ENCODE results near the gene FHIT. TPM values are rescaled to one million over a fixed set of nuclear protein-coding genes. Genes with fewer than 3 reads are reported as not detected.
A peak's percentile ranks its signal among the peaks of the same experiment; 100 is the strongest.

FHIT gene
- total and polyA plus RNA-seq, 8 donors: 1.8 to 10.6 (median 7.1) TPM

GRCh38 chr3:60523536-60523935 is 727.7 kb downstream of the FHIT start:
- intact Hi-C loops (cut with DNase I; ENCODE audit: low total_unique reads): no loop called here
- Histone ChIP-seq H3K27ac (no peak overlapping the region), H3K36me3 (no peaks in the 10 kb centered on the region), H3K27me3 (no peaks in the 10 kb centered on the region), H3K9me3 (no peaks in the 10 kb centered on the region), H3K4me3 (no peak overlapping the region), H3K4me1 (no peaks in the 10 kb centered on the region)
- no peak for DNase-seq
- 68 to 82% (median 70%) methylated on average over 2 of the region's 2 CpGs for WGBS, 5 donors
- no peak for TF ChIP-seq POLR2A (IDR thresholded peaks at IDR 0.05)

- no peaks in the 10 kb centered on the region for H3K4me1 ChIP-seq
- TF ChIP-seq EP300 (IDR thresholded peaks at IDR 0.05): no peak
- TF ChIP-seq POLR2A (IDR thresholded peaks at IDR 0.05): no peak
- no peak for TF ChIP-seq CTCF (IDR thresholded peaks at IDR 0.05)
- TF ChIP-seq POLR2AphosphoS5 (IDR thresholded peaks at IDR 0.05): no peak
- intact Hi-C loops (cut with DNase I; ENCODE audit: low total_unique reads): no loop called here
- H3K36me3 ChIP-seq: no peaks in the 10 kb centered on the region
- WGBS, 5 donors: 93 to 97% (median 96%) methylated on average over 3 of the region's 3 CpGs
- H3K27me3 ChIP-seq: no peaks in the 10 kb centered on the region
- no peak for DNase-seq
- no peak overlapping the region for H3K4me3 ChIP-seq
- H3K27ac ChIP-seq: no peak overlapping the region
- peaks cover 0 to 8% (median 2%) of the 10 kb centered on the region in 4 donors for H3K9me3 ChIP-seq
These were observed 734.1 kb downstream of the FHIT start for GRCh38 chr3:60517134-60517533.

GRCh38 chr3:60514866-60515265 is 736.4 kb downstream of the FHIT start:
- peak in 1 of 2 donors; percentile 17 for DNase-seq
- TF ChIP-seq CTCF (IDR thresholded peaks at IDR 0.05) (no peak), POLR2A (IDR thresholded peaks at IDR 0.05) (no peak), POLR2AphosphoS5 (IDR thresholded peaks at IDR 0.05) (no peak), EP300 (IDR thresholded peaks at IDR 0.05) (no peak)
- Histone ChIP-seq H3K36me3 (no peaks in the 10 kb centered on the region), H3K9me3 (peaks cover 0 to 13% (median 2%) of the 10 kb centered on the region in 4 donors), H3K4me3 (no peak overlapping the region), H3K27ac (no peak overlapping the region), H3K27me3 (no peaks in the 10 kb centered on the region), H3K4me1 (no peaks in the 10 kb centered on the region)
- 63 to 82% (median 73%) methylated on average over 8 of the region's 8 CpGs for WGBS, 5 donors
- intact Hi-C loops (cut with DNase I; ENCODE audit: low total_unique reads): no loop called here

GRCh38 chr3:60514085-60514649 is 737.1 kb downstream of the FHIT start:
- Histone ChIP-seq H3K27ac (no peak overlapping the region), H3K4me3 (no peak overlapping the region), H3K4me1 (no peaks in the 10 kb centered on the region), H3K9me3 (peaks cover 0 to 13% (median 2%) of the 10 kb centered on the region in 4 donors), H3K27me3 (no peaks in the 10 kb centered on the region), H3K36me3 (no peaks in the 10 kb centered on the region)
- no peak for DNase-seq
- intact Hi-C loops (cut with DNase I; ENCODE audit: low total_unique reads): no loop called here
- TF ChIP-seq POLR2A (IDR thresholded peaks at IDR 0.05) (no peak), CTCF (IDR thresholded peaks at IDR 0.05) (no peak), EP300 (IDR thresholded peaks at IDR 0.05) (no peak), POLR2AphosphoS5 (IDR thresholded peaks at IDR 0.05) (no peak)
- WGBS, 5 donors: 82 to 88% (median 86%) methylated on average over 9 of the region's 9 CpGs

- H3K27me3 ChIP-seq: no peaks in the 10 kb centered on the region
- H3K9me3 ChIP-seq: peaks cover 0 to 13% (median 2%) of the 10 kb centered on the region in 4 donors
- intact Hi-C loops (cut with DNase I; ENCODE audit: low total_unique reads): no loop called here
- H3K4me1 ChIP-seq: no peaks in the 10 kb centered on the region
- H3K4me3 ChIP-seq: no peak overlapping the region
- TF ChIP-seq CTCF (IDR thresholded peaks at IDR 0.05) (no peak), EP300 (IDR thresholded peaks at IDR 0.05) (no peak), POLR2A (IDR thresholded peaks at IDR 0.05) (no peak), POLR2AphosphoS5 (IDR thresholded peaks at IDR 0.05) (no peak)
- H3K27ac ChIP-seq: no peak overlapping the region
- no peaks in the 10 kb centered on the region for H3K36me3 ChIP-seq
- DNase-seq: no peak
These were observed 738.0 kb downstream of the FHIT start for GRCh38 chr3:60513241-60513640.
